HG03442 (cell line): Measurements from ENCODE around the gene SMIM8.
"Not testable (repeated sequence)": the region's sequence is repeated elsewhere in the genome, so short reads cannot be mapped to it uniquely, and the experiment has no call there.

Experiments used
- ATAC-seq: cut with Tn5 transposase; IDR thresholded peaks from one replicate; pipeline ENCODE4 v1.9.1; 2021; ENCODE audit warnings: mild to moderate bottlenecking, moderate library complexity; ENCODE audit not compliant: unreplicated experiment

Gene SMIM8, protein sequence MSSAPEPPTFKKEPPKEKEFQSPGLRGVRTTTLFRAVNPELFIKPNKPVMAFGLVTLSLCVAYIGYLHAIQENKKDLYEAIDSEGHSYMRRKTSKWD

DNA sequence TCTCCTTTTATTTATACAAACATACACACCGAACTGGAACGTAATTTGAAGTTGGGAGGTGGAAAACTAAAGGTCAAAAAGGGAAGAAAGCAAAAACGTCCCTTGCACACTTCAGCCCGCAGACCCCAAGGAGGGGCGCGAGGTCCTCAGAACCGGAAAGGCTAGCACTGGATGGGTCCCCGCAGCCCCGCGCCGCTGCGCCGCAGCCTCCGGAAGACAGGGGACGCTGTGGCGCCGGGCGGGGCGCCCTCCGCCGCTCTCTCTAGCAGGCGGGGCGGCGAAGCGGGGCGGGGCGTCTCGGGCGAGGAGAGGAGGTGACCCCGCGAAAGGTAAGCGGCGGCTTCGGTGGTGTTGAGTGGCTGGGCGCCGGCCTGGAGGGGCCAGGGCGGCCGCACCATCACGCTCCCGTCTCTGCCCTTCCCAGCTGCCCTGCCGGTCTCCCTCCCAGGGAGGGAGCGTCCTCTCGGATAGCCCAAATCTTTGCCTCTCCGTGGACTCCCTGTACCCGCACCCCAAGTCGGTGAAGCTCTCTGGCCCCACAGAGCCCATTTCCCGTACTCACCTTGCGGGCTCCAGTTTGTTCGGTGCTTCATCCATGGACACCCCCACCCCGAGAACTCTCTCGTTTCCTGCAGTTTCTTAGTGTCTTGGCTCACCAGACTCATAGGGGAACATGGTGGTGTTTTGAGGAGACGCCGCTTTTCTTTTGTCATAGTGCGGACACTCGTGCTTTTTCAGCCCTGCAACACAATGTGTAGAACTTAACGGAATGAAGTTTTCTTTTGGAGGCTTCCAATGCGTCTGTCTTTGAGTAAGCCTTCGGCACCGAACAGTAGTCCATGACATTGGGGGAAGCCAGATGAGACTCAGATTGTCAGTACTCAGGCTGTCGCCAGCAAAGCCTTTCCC lies at the start of gene SMIM8:
Gene SMIM8 (plus strand): TSS at position 285 of the 909 bp plus-strand sequence. CDS start 14,444 bp downstream, outside the sequence.
- peak; percentile 98 for ATAC-seq

DNA sequence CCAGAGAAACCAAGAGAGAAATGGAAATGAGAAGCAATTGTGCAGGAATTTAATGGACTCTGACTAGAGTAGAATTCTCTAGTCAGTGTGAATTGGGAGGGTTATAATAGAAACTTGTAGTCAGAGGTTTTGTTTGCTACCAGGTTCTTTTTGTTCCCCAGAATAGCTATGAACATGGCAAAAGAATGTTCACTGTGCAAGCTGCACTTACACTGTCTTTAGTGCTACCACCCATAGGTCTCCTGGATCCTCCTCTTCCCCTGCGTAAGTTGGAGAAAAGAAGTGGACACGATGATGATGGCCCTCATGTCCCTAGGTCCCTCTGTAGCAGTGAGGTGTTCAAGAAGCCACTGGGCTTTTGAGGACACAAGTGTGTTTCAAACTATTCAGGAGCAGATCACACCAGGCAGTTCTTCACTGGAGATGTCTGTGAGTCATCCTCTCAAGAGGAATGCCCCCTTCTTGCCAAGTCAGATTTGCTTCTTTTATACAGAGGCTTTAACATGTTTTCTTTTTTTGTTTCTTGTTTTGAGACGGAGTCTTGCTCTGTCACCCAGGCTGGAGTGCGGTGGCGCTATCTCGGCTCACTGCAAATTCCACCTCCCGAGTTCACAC lies 47.6 kb upstream of the SMIM8 start:
- ATAC-seq: no peak

- ATAC-seq: no peak
Measured at GRCh38 chr6:87276624-87277023, 45.8 kb upstream of the SMIM8 start.

GRCh38 chr6:87277123-87277522 lies 45.3 kb upstream of the SMIM8 start:
- no peak for ATAC-seq

DNA sequence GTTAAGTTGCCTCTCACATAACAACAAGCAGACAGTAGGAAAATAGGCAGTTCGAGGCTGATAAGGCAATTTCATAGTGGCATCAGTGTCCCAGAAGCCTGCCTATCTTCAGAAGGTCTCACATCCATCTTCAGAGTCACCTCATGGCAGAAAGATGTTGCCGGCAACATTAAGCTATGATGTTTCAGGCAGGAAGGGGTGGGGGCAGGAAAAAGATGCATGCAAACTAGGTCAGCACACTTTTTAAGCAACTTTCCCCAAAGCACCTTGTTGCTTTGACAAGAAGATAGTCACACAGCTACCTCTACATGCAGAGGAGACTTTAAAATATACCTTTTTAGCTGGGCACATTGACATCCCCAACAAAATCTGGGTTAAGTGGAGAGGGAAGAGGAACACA lies 43.2 kb upstream of the SMIM8 start:
- no peak for ATAC-seq

DNA sequence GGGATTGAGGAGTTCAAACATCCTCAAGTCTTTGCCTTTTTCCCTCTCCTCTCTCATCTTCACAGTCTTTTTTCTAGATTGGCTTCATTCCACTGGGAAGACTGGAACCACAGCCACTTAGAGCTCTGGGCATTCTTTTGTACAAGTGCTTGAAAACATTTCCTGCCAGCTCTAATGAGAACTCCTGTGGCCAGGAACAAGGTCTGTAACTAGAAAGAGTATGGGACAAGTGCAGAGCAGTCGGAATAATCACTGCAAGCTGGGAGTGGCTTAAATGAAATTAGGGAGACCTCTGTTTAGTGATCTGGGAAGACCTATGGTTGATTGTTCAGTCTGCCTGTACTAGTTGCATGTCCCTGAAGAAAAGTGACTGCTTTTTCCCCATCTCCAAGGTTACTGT lies 41.0 kb upstream of the SMIM8 start:
- no peak for ATAC-seq

GRCh38 chr6:87282743-87283142 lies 39.6 kb upstream of the SMIM8 start:
- no peak for ATAC-seq

- no peak for ATAC-seq
Measured at GRCh38 chr6:87283461-87283860, 38.9 kb upstream of the SMIM8 start.

DNA sequence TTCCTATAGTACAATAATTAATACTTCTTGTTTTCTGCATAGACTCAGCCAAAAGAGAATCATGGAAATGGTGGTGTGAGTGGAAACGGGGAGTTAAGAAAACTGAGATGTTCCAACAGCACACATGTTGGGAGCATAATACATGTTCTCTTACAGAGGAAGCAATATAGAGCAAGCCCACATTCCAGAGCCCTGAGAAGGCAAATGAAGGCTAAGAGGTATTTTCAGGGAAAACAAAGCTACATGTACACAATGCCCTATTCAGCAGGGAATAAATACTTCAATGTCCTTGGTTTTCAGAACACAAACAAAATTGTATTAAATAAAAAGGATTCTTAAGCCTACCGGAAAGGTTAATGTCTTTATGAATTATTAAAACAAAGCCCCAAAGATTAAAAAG lies 35.1 kb upstream of the SMIM8 start:
- ATAC-seq: no peak

DNA sequence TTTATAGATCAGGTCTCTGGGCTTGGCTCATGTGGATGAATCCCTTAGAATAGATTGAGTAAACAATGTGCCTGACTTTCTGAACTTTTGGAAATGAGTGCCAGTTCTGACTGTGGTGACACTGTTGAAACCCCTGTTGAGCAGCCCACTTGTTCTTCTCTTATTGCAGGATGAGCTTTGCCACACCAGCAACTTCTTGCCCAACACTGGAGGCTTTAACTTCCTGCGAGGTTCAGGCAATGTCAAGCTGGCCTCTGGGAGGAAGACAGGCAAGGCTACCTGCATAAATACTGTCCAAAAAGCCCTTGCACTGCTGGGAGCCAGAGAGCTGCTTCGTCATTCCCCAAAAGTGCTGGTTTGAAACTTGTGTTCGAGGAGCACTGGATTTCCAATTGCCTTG lies 32.8 kb upstream of the SMIM8 start:
- ATAC-seq: no peak

DNA sequence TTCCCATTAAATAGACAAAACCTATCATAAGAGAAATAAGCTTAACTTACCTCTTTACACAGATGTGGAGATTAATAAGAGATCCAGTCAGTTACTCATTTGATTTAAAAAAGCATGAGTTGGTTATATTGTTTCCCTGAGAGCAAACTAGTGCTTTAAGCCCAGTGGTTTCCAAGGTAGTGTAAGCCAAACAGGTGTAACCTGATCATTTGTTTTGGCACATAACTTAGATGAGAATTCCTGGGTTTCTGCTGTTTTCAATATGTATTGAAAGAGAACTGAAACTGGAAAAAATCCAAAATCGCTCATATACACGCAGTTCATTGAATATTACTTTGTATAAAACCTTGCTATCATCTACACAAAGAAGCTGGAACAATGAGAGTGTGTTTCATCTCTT lies 30.5 kb upstream of the SMIM8 start:
- no peak for ATAC-seq

GRCh38 chr6:87293526-87293925 lies 28.9 kb upstream of the SMIM8 start:
- ATAC-seq: no peak

DNA sequence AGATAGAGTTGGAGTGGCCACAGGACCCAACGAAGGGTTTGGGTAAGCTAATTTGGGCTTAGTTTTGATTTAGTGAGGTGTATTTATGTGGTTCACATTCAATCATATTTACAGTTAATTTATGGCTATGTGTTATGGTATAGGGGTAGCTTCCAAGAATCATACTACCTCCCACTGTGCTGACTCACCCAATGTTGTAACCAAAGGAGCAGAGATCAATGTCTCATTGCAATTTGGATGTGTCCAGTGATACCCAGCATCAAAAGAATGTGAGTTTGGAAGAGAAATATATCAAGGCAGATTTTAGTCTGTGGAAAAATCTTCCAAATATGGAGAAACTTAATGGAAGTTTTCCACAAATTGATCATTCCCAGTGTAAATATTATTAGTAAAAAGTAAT lies 25.3 kb upstream of the SMIM8 start:
- no peak for ATAC-seq

DNA sequence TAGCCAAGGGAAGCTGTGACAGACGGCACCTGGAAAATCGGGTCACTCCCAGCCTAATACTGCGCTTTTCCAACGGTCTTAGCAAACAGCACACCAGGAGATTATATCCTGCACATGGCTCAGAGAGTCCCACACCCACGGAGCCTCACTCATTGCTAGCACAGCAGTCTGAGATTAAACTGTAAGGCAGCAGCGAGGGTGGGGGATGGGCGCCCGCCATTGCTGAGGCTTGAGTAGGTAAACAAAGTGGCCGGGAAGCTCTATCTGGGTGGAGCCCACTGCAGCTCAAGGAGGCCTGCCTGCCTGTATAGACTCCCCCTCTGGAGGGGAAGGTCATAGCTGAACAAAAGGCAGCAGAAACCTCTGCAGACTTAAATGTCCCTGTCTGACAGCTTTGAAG lies 21.1 kb upstream of the SMIM8 start:
- not testable (repeated sequence) for ATAC-seq

- ATAC-seq: no peak
Measured at GRCh38 chr6:87308970-87309369, 13.4 kb upstream of the SMIM8 start.

- no peak for ATAC-seq
Measured at GRCh38 chr6:87312860-87313259, 9.5 kb upstream of the SMIM8 start.

GRCh38 chr6:87315071-87315470 lies 7.3 kb upstream of the SMIM8 start:
- no peak for ATAC-seq

GRCh38 chr6:87319271-87319987 lies 3.0 kb upstream of the SMIM8 start:
- no peak for ATAC-seq

DNA sequence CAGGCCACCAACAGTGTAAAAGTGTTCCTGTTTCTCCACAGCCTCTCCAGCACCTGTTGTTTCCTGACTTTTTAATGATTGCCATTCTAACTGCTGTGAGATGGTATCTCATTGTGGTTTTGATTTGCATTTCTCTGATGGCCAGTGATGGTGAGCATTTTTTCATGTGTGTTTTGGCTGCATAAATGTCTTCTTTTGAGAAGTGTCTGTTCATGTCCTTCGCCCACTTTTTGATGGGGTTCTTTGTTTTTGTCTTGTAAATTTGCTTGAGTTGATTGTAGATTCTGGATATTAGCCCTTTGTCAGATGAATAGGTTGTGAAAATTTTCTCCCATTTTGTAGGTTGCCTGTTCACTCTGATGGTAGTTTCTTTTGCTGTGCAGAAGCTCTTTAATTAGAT lies 1.5 kb downstream of the SMIM8 start:
- ATAC-seq: not testable (repeated sequence)

DNA sequence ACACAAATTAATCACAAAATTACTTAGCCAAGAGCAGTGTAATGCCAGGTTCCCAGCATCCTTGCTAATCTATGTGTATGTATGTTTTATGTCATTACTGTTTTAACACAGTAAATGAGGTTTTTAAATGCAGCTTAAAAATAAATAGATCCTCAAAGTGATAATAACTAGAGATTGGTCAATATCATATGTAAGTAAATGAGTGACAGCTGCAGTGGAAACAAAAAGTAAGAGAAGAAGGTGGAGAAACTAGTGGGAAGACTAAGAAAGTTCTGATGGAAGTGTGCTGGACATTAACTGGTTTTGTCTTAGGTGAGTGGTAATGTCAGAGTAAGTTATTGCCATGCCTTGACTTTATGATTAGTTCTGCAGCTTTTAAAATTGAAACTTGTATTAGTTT lies 8.6 kb downstream of the SMIM8 start:
- ATAC-seq: no peak

- no peak for ATAC-seq
Measured at GRCh38 chr6:87333033-87333432, 10.6 kb downstream of the SMIM8 start.
